NCI-H82 treated with DMSO at 0.1 percent for 48 hours (cell line): ENCODE measurements around the gene PYROXD2.
"Not testable (repeated sequence)": the region's sequence is repeated elsewhere in the genome, so short reads cannot be mapped to it uniquely, and the experiment has no call there.

Experiments
- DNase-seq: peaks from one replicate; lab custom pipeline; 2025; ENCODE audit not compliant: unreplicated experiment; lab: John Stamatoyannopoulos, UW

The PYROXD2 gene

GRCh38 chr10:98370831-98371820 lies 43.9 kb downstream of the PYROXD2 start:
- no peak for DNase-seq

- DNase-seq: no peak
These were observed 45.2 kb downstream of the PYROXD2 start for GRCh38 chr10:98369801-98370200.

GRCh38 chr10:98368644-98369043 lies 46.3 kb downstream of the PYROXD2 start:
- no peak for DNase-seq

GRCh38 chr10:98367604-98368451 lies 47.2 kb downstream of the PYROXD2 start:
- no peak for DNase-seq

GRCh38 chr10:98366062-98366530 lies 48.9 kb downstream of the PYROXD2 start:
- no peak for DNase-seq

- no peak for DNase-seq
These were observed 49.4 kb downstream of the PYROXD2 start for GRCh38 chr10:98365406-98366061.

GRCh38 chr10:98364432-98365102 lies 50.4 kb downstream of the PYROXD2 start:
- DNase-seq: no peak

GRCh38 chr10:98363220-98363619 lies 51.8 kb downstream of the PYROXD2 start:
- no peak for DNase-seq

GRCh38 chr10:98361131-98362025 lies 53.6 kb downstream of the PYROXD2 start:
- no peak for DNase-seq

GRCh38 chr10:98357194-98357822 lies 57.7 kb downstream of the PYROXD2 start:
- no peak for DNase-seq

GRCh38 chr10:98354491-98354890 lies 60.5 kb downstream of the PYROXD2 start:
- DNase-seq: no peak

- DNase-seq: no peak
These were observed 61.8 kb downstream of the PYROXD2 start for GRCh38 chr10:98353170-98353569.

GRCh38 chr10:98351831-98352402 lies 63.1 kb downstream of the PYROXD2 start:
- no peak for DNase-seq

- DNase-seq: no peak
These were observed 65.5 kb downstream of the PYROXD2 start for GRCh38 chr10:98349508-98349922.

- no peak for DNase-seq
These were observed 68.1 kb downstream of the PYROXD2 start for GRCh38 chr10:98346847-98347246.

GRCh38 chr10:98344589-98345038 lies 70.4 kb downstream of the PYROXD2 start:
- DNase-seq: no peak

- DNase-seq: not testable (repeated sequence)
These were observed 73.3 kb downstream of the PYROXD2 start for GRCh38 chr10:98341701-98342100.

- DNase-seq: no peak
These were observed 74.1 kb downstream of the PYROXD2 start for GRCh38 chr10:98340940-98341310.
